HepG2 (cell line): ENCODE results near the gene RPL19. TPM values are rescaled to one million over a fixed set of nuclear protein-coding genes. Genes with fewer than 3 reads are reported as not detected.

Experiments used
- ATAC-seq: fragments of 200-7000 bp; cut with Tn5 transposase; 3 replicates; pipeline ENCODE4 v1.9.1; 2020; ENCODE audit warnings: mild to moderate bottlenecking, moderate library complexity
- BruUV-seq: library from RNA; stranded (reverse); fragments of 400-500 nt; replicated peaks from 2 replicates; lab custom pipeline; 2021; lab: Mats Ljungman, UMichigan
- CTCF ChIA-PET: fragments of 300-600 bp; formaldehyde crosslinking; extraction: SDS; loops from one replicate; lab custom pipeline; 2021; ENCODE audit warnings: low total read pairs, inconsistent platforms, low intra/inter-chr PET ratio; lab: Yijun Ruan, JAX
- POLR2A ChIA-PET: fragments of 350-600 bp; sonication (Branson Sonifier 250); formaldehyde crosslinking; loops from one replicate; lab custom pipeline; 2020; ENCODE audit warnings: antibody characterized with exemption, inconsistent platforms; lab: Yijun Ruan, JAX
- DNase-seq: peaks from one replicate; pipeline ENCODE4 v3.0.0-alpha.2; 2015; ENCODE audit warnings: low spot score
- FAIRE-seq: peaks from 3 replicates; lab custom pipeline; 2011; peaks lifted over from hg19 to GRCh38; lab: Jason Lieb, UNC
- H2AFZ ChIP-seq: one replicate; pipeline ENCODE4 v1.6.1; 2011; ENCODE audit warnings: low read length, inconsistent platforms
- H3K27ac ChIP-seq: fragments of 300-600 bp; 3 replicates; pipeline ENCODE4 v1.8.0; 2011; ENCODE audit warnings: mixed run types, mild to moderate bottlenecking, mixed read lengths, low read length, inconsistent platforms; ENCODE audit not compliant: insufficient read depth; ENCODE audit errors: extremely low read length
- H3K27me3 ChIP-seq, 2 experiments: fragments of 200-600 bp in 1 of 2; 2 replicates in 1 of 2; 3 replicates in 1 of 2; pipeline versions ENCODE4 v1.6.0 to v1.8.0; 2011; ENCODE audit warnings: low read length in 2 of 2, mild to moderate bottlenecking in 2 of 2, moderate library complexity in 2 of 2, inconsistent platforms in 1 of 2; ENCODE audit not compliant: insufficient read depth in 2 of 2, control insufficient read depth in 1 of 2
- H3K36me3 ChIP-seq, 2 experiments: fragments of 200-600 bp in 1 of 2; replicated peaks in 1 of 2; 2 replicates in 1 of 2; 3 replicates in 1 of 2; pipeline versions ENCODE4 v1.5.1 to v1.8.0; 2011; ENCODE audit warnings: low read length in 2 of 2, inconsistent platforms in 1 of 2; ENCODE audit not compliant: insufficient read depth in 2 of 2, control insufficient read depth in 1 of 2
- H3K4me1 ChIP-seq: 2 replicates; pipeline ENCODE4 v1.5.1; 2012; ENCODE audit warnings: low read length, inconsistent platforms; ENCODE audit not compliant: insufficient read depth
- H3K4me2 ChIP-seq: 2 replicates; pipeline ENCODE4 v1.6.0; 2011; ENCODE audit warnings: low read depth, low read length, inconsistent platforms
- H3K4me3 ChIP-seq, 3 experiments: fragments of 200-600 bp in 1 of 3; sonication (generic), shearing (Covaris generic) in 1 of 3; replicated peaks in 1 of 3; 2 replicates each; pipeline ENCODE4 v1.5.1; 2011 to 2016; ENCODE audit warnings: low read length in 3 of 3, inconsistent platforms in 2 of 3, low read depth in 2 of 3, mild to moderate bottlenecking in 2 of 3, control low read depth in 1 of 3, mixed read lengths in 1 of 3; ENCODE audit not compliant: insufficient read depth in 1 of 3
- H3K79me2 ChIP-seq: one replicate; pipeline ENCODE4 v1.6.1; 2011; ENCODE audit warnings: low read length, inconsistent platforms; ENCODE audit not compliant: insufficient read depth
- H3K9ac ChIP-seq: 2 replicates; pipeline ENCODE4 v1.6.0; 2011; ENCODE audit warnings: mild to moderate bottlenecking, low read depth, low read length, inconsistent platforms; ENCODE audit not compliant: insufficient read depth
- H3K9me3 ChIP-seq: 2 replicates; pipeline ENCODE4 v1.5.1; 2012; ENCODE audit warnings: mild to moderate bottlenecking, low read length
- H4K20me1 ChIP-seq: 2 replicates; pipeline ENCODE4 v1.6.0; 2011; ENCODE audit warnings: inconsistent platforms, mild to moderate bottlenecking, low read length, moderate library complexity; ENCODE audit not compliant: insufficient read depth
- ARID2 ChIP-seq: sonication (generic); formaldehyde crosslinking; IDR thresholded peaks from 2 replicates; pipeline ENCODE4 v1.8.1; 2022; ENCODE audit warnings: mild to moderate bottlenecking, missing genetic modification reagents, borderline replicate concordance
- ARID3A ChIP-seq: IDR thresholded peaks from 2 replicates; pipeline ENCODE4 v1.6.1; 2012; ENCODE audit warnings: low read depth, low read length, improper control_type of control experiment
- BATF2 ChIP-seq: sonication (generic); formaldehyde crosslinking; IDR thresholded peaks from 2 replicates; pipeline ENCODE4 v1.8.0; 2022; ENCODE audit warnings: mild to moderate bottlenecking, missing genetic modification reagents, moderate library complexity
- ELF1 ChIP-seq: sonication (generic); formaldehyde crosslinking; IDR thresholded peaks from 2 replicates; pipeline ENCODE4 v1.4.0; 2020; ENCODE audit warnings: missing genetic modification reagents
- FOSL2 ChIP-seq: sonication (generic); formaldehyde crosslinking; IDR thresholded peaks from 2 replicates; pipeline ENCODE4 v1.4.0; 2020; ENCODE audit warnings: missing genetic modification reagents
- FOXO1 ChIP-seq: sonication (generic); formaldehyde crosslinking; IDR thresholded peaks from 2 replicates; pipeline ENCODE4 v1.4.0; 2020; ENCODE audit warnings: missing genetic modification reagents
- GABPB1 ChIP-seq: IDR thresholded peaks from 2 replicates; pipeline ENCODE4 v1.6.1; 2016; ENCODE audit warnings: mild to moderate bottlenecking, missing genetic modification reagents, moderate library complexity, missing compliant biosample characterization
- HCFC1 ChIP-seq: fragments of 150-350 bp; IDR thresholded peaks from 2 replicates; pipeline ENCODE4 v1.6.1; 2014; ENCODE audit warnings: low read depth, low read length
- HNRNPUL1 ChIP-seq: fragments of 200-400 bp; formaldehyde crosslinking; IDR thresholded peaks from 2 replicates; pipeline ENCODE4 v1.6.1; 2017; ENCODE audit warnings: low read depth, mild to moderate bottlenecking, low read length, moderate library complexity
- KLF13 ChIP-seq: sonication (generic); formaldehyde crosslinking; IDR thresholded peaks from 2 replicates; pipeline ENCODE4 v1.4.0; 2020; ENCODE audit warnings: mild to moderate bottlenecking, missing genetic modification reagents
- SAFB2 ChIP-seq: sonication (generic); formaldehyde crosslinking; IDR thresholded peaks from 2 replicates; pipeline ENCODE4 v1.5.1; 2020; ENCODE audit warnings: missing genetic modification reagents, low read depth, mild to moderate bottlenecking, borderline replicate concordance
- SPEN ChIP-seq: sonication (generic); formaldehyde crosslinking; IDR thresholded peaks from 2 replicates; pipeline ENCODE4 v1.5.1; 2020; ENCODE audit warnings: low read depth, mild to moderate bottlenecking, missing genetic modification reagents
- STAG1 ChIP-seq: sonication (generic); formaldehyde crosslinking; IDR thresholded peaks from 2 replicates; pipeline ENCODE4 v1.4.0; 2020; ENCODE audit warnings: missing genetic modification reagents
- THRA ChIP-seq: sonication (generic); formaldehyde crosslinking; IDR thresholded peaks from 2 replicates; pipeline ENCODE4 v1.4.0; 2020; ENCODE audit warnings: missing genetic modification reagents, borderline replicate concordance
- ZBTB3 ChIP-seq: sonication (generic); formaldehyde crosslinking; IDR thresholded peaks from 2 replicates; pipeline ENCODE4 v1.4.0; 2020; ENCODE audit warnings: low read depth, mild to moderate bottlenecking, moderate library complexity, missing genetic modification reagents, borderline replicate concordance
- ZMAT5 ChIP-seq: sonication (generic); formaldehyde crosslinking; IDR thresholded peaks from 2 replicates; pipeline ENCODE4 v1.5.0; 2020; ENCODE audit warnings: mild to moderate bottlenecking, low read depth, missing genetic modification reagents, borderline replicate concordance
- ZNF225 ChIP-seq: sonication (generic); formaldehyde crosslinking; IDR thresholded peaks from 2 replicates; pipeline ENCODE4 v1.4.0; 2020; ENCODE audit warnings: mild to moderate bottlenecking, missing genetic modification reagents
- ZNF563 ChIP-seq: sonication (generic); formaldehyde crosslinking; IDR thresholded peaks from 2 replicates; pipeline ENCODE4 v1.8.0; 2022; ENCODE audit warnings: mild to moderate bottlenecking, moderate library complexity, missing genetic modification reagents
- ZNF615 ChIP-seq: sonication (generic); formaldehyde crosslinking; IDR thresholded peaks from 2 replicates; pipeline ENCODE4 v1.5.0; 2020; ENCODE audit warnings: mild to moderate bottlenecking, missing genetic modification reagents, borderline replicate concordance
- ZNF883 ChIP-seq: sonication (generic); formaldehyde crosslinking; IDR thresholded peaks from 2 replicates; pipeline ENCODE4 v1.5.1; 2020; ENCODE audit warnings: mild to moderate bottlenecking, missing genetic modification reagents; ENCODE audit errors: not compliant biosample characterization
- WGBS: methylation state at CpG from one replicate; pipeline ENCODE4 v1.1.6; 2017; ENCODE audit warnings: low lambda C conversion rate; 5-methylcytosine and 5-hydroxymethylcytosine counted together
- in situ Hi-C: cut with HindIII; loops from 2 replicates; pipeline ENCODE4 v1.10.0; 2017; ENCODE audit warnings: low pct_unique_long_range_greater_than_20kb; ENCODE audit not compliant: extremely low pct_ligation_motif_present
- intact Hi-C: fragments of 100-400 bp; cut with micrococcal nuclease; formaldehyde crosslinking; loops from one replicate; pipeline ENCODE4 v1.10.0; 2022; ENCODE audit not compliant: unreplicated experiment
- polyA plus RNA-seq, 8 experiments: library from polyadenylated mRNA; depleted of rRNA in 3 of 8; stranded (reverse) in 7 of 8; unstranded in 1 of 8; fragments of >200 nt; fragmentation: Illumina TruSeq in 4 of 8; extraction: Trizol in 4 of 8; gene quantifications; 2 replicates each; pipeline versions ENCODE4 v1.2.1 to v1.2.3, GENCODE V29; 2011 to 2016; ENCODE audit warnings: low read depth in 4 of 8, missing spikeins in 1 of 8, mixed read lengths in 1 of 8; ENCODE audit not compliant: insufficient read depth in 1 of 8
- total RNA-seq, 5 experiments: library from RNA; depleted of rRNA; stranded (reverse); fragments of >200 nt; fragmentation: Illumina TruSeq; extraction: Trizol; gene quantifications; 2 replicates each; pipeline ENCODE4 v1.2.3, GENCODE V29; 2016; ENCODE audit warnings: low read depth in 1 of 5

The RPL19 gene
- total and polyA plus RNA-seq, 2 of the 13 experiments (the other 11 are each of a cell fraction or from before 2014, with no cell fraction given): 2,522 to 2,768 TPM

GRCh38 chr17:39239640-39240314 is 39.7 kb downstream of the RPL19 start:
- 19% methylated on average over 14 of the region's 16 CpGs for WGBS
- Histone ChIP-seq H3K79me2 (no peaks in the 10 kb centered on the region), H3K27me3 (peaks cover 0 to 7% of the 10 kb centered on the region in 2 experiments; a peak in 2 of 5 replicates), H3K36me3 (no peaks in the 10 kb centered on the region), H3K4me1 (peaks cover 11% of the 10 kb centered on the region), H3K4me2 (no peak overlapping the region), H3K9me3 (no peaks in the 10 kb centered on the region), H3K27ac (no peak overlapping the region), H2AFZ (no peak overlapping the region), H3K4me3 (no peak overlapping the region), H3K9ac (no peak overlapping the region), H4K20me1 (no peaks in the 10 kb centered on the region)
- peak; percentile 76 for FAIRE-seq
- ChIA-PET CTCF (interaction anchor here (0.8 to 3.4 kb wide), 2 partner anchors 33 to 45 kb away, joined by 3 to 18 read pairs; no protein-coding TSS in a partner anchor), POLR2A (interaction anchor here (1.9 kb wide), 1 partner anchor 40 kb away, joined by 3 read pairs; the partner anchor contains the start of gene RPL19)
- in situ Hi-C loops (no loop called here), intact Hi-C loops (loop anchor here (5.0 to 10.0 kb wide), 2 partner anchors 47 to 255 kb away; no protein-coding TSS in a partner anchor)
- peak; percentile 55 for DNase-seq
- peak; percentile 73 for ATAC-seq
- BruUV-seq: no TSS peak
- TF ChIP-seq HCFC1 (no peak), SAFB2 (CRISPR knock-in tag) (no peak), HNRNPUL1 (no peak), FOXO1 (CRISPR knock-in tag) (peak; percentile 51; the same call in 1 of the 2 replicates), BATF2 (CRISPR knock-in tag) (no peak), THRA (CRISPR knock-in tag) (0 out of 2 replicates have a peak, but pooled peaks have one; percentile 18), ZNF563 (no peak), ZBTB3 (CRISPR knock-in tag) (no peak), ZNF883 (CRISPR knock-in tag) (peak; percentile 51), ELF1 (CRISPR knock-in tag) (no peak), GABPB1 (CRISPR knock-in tag) (peak; percentile 19; the same call in 1 of the 2 replicates), KLF13 (CRISPR knock-in tag) (no peak), ZNF615 (no peak), ZMAT5 (CRISPR knock-in tag) (no peak), SPEN (CRISPR knock-in tag) (no peak), ZNF225 (peak; percentile 62; the same call in 1 of the 2 replicates), ARID2 (CRISPR knock-in tag) (no peak), ARID3A (no peak), STAG1 (CRISPR knock-in tag) (peak; percentile 45), FOSL2 (0 out of 2 replicates have a peak, but pooled peaks have one; percentile 14)
